Stimulated activated CD8-positive, alpha-beta memory T cell treated with anti-CD3 and anti-CD28 coated beads, Interleukin-4, amount 100 ng/mL, for 4 hours (primary cell): ENCODE results near the gene FUT3.

Source experiments
- DNase-seq, 2 donors: peaks; one replicate each; pipeline ENCODE4 v3.0.0-alpha.2; 2020; ENCODE audit warnings: low read depth in 2 of 2, low spot score in 1 of 2

FUT3 gene

GRCh38 chr19:5826531-5827341 is 24.5 kb downstream of the FUT3 start:
- no peak for DNase-seq

DNA sequence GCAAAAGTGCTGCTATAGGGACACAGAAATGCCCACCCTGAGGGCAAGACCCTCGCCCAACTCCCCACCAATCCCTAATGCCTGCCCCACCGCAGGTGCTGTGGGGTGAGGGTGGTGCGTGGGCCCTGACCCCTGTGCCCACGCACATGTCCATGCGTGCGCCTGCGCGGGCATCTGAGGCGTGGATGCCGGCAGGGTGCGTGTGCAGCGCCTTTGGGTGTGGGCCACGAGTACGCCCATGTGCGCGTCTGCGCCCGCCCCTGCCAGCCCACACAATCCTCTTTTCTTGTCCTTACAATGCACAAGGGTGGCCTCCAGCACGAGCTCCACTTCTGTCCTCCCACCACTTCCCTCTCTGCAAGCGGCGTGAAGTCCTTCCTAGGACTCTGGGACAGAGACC is 26.1 kb downstream of the FUT3 start:
- DNase-seq, result no peak

- DNase-seq, result no peak
These were observed 26.5 kb downstream of the FUT3 start for GRCh38 chr19:5824751-5825150.

DNA sequence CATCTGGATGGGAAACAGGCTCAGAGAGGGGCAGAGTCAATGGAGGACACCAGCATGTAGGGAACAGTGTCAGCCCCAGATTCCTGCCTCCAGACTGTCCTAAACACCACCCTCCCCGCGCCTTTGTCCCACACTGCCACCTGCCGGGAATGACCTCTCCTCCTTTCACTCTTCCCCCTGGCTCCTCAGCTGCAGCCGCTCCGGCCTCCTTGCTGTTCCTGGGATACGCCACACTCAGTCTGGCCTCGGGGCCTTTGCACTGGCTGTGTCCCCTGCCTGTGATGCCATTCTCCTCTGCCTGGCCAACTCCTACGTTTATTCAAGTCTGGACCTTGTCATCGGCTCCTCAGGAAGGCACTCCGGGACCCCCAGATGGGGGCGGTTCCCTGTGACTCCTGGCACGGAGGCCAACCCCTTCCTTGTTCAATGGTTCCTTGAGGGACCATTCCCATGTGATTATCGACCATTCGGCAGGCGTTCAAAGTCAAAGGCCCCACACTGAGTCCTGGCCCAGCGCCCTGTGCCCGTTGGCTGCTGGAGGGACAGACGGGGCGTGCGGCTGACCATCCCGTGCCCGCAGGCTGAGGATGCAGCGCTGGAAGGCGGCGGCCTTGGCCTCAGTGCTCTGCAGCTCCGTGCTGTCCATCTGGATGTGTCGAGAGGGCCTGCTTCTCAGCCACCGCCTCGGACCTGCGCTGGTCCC is 27.5 kb downstream of the FUT3 start:
- DNase-seq, result no peak

DNA sequence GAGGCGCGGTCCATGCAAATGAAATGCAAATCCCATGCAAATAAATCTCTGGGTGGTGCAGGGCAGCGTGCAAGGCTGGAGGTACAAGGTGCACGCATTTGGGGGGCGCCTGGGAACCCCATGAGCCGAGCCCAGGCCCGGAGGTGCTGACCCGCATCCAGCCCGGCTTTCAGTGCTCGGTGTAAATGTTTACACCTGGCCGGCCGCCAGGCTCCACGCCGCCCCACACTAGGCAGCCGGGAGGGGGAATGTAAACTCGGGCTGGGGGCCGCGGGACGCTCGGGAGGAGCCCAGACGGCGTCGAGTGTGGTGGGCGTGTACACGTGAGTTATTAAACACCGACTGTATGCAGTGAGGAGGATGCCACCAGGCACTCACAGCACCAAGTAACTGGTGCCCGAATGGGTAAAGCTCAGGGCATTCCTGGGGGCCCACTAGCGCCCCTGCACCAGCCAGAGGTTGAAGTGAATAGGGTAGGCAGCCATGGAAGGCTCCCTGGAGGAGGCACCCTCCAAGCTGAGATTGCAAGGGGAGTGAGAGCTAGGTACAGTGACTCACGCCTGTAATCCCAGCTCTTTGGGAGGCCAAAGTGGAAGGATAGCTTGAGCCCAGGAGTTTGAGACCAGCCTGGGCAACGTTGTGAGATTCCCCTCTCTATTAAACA is 28.9 kb downstream of the FUT3 start:
- DNase-seq, result no peak

DNA sequence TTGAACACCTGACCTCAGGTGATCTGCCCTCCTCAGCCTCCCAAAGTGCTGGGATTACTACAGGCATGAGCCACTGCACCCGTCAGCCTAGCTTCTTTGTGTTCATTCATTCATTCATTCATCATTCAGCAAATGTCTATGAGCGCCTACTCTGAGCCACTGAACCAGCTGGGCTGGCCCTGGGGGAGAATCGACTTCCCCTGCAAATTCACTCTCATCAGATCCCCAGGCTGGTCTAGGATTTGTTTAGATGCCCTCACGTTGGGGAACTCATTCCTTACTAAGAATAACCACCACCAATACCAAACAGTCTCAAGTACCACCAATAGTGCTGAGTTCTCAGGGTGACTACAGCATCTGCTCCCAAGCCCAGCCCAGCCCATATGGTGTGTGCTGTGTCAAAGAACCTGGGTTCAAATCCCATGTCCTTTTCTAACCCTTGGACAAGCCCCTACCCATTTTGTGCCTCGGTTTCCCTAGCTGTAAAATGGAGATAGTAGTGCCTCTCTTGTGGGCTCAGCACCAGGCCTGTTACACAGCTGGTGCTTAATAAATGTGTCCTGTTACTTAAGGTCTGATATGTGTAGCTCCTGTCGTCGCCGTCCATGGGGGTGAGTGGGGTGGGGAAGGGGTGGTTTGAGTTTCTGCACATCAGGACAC is 29.6 kb downstream of the FUT3 start:
- no peak for DNase-seq

DNA sequence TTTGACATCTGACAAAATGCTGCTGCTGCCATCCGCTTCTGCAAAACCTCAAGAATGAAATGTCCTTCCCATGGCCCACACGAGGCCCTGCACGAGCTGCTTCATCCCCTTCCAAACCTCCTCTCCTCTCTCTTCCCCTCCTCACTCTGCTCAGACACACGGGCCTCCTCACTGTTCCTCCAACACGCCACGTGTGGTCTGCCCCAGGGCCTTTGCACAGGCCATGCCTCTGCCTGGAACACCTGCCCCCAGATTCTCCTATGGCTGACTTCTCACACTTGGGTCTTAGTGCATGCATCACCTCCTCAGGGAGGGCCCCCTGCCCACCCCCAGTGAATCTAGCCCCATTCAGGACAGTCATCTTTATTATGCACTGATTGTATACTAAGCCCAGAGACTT is 30.5 kb downstream of the FUT3 start:
- no peak for DNase-seq

- DNase-seq, result no peak
These were observed 32.7 kb downstream of the FUT3 start for GRCh38 chr19:5818594-5818993.

GRCh38 chr19:5817218-5817617 is 34.0 kb downstream of the FUT3 start:
- no peak for DNase-seq

GRCh38 chr19:5814852-5815246 is 36.4 kb downstream of the FUT3 start:
- DNase-seq, result no peak

- DNase-seq, result no peak
These were observed 37.0 kb downstream of the FUT3 start for GRCh38 chr19:5814123-5814851.

DNA sequence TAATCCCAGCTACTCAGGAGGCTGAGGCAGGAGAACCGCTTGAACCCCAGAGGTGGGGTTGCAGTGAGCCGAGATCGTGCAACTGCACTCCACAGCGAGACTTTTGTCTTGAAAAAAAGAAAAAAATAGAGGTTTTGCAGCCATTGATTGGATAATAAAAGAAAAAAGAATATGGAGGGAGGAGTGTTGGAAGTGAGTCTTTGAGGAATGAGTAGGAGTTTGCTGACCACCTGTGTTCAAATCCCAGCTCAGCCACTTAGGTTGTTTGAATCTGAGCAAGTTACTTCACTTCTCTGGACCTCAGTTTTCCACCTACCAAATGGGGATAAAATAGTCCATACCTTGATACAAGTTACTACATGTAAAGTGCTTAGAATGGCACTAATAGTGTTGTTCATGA is 40.1 kb downstream of the FUT3 start:
- no peak for DNase-seq

- DNase-seq, result no peak
These were observed 41.8 kb downstream of the FUT3 start for GRCh38 chr19:5809469-5809868.

GRCh38 chr19:5809053-5809452 is 42.2 kb downstream of the FUT3 start:
- no peak for DNase-seq

GRCh38 chr19:5808120-5808816 is 43.0 kb downstream of the FUT3 start:
- no peak for DNase-seq

- no peak for DNase-seq
These were observed 44.3 kb downstream of the FUT3 start for GRCh38 chr19:5806905-5807304.

DNA sequence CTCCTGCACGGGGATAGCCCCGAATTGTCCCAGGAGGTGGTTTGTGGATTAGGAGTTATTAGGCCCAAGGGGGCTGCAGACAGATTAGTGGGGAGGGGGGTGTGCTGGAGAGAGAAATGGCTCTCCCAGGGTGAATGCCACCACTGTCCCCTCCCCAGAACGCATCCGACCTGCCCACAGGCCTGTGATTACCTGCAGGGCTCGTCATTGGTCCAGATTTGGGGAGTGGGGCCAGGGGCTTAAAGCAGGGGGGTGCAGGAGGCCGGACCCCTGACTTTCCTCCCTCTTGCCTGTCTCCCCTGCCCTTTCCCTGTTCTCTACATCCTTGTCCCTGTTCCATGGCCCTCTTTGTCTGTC is 45.1 kb downstream of the FUT3 start:
- no peak for DNase-seq

GRCh38 chr19:5805462-5806132 is 45.7 kb downstream of the FUT3 start:
- no peak for DNase-seq

GRCh38 chr19:5804516-5805461 is 46.5 kb downstream of the FUT3 start, which contains the start of gene NRTN:
TSS of gene NRTN (plus strand) at chr19:5805067. CDS start at chr19:5824166, 19,099 bp downstream.
- no peak for DNase-seq
